GM12801 (cell line): ENCODE measurements around the gene BEND4.

ENCODE experiments used
- CTCF ChIP-seq: IDR thresholded peaks from one replicate; pipeline ENCODE4 v1.5.1; 2011; ENCODE audit warnings: control low read depth; ENCODE audit not compliant: insufficient read length; ENCODE audit errors: extremely low read depth

The BEND4 gene

GRCh38 chr4:42151568-42152506, 618 bp downstream of the BEND4 start:
- TF ChIP-seq CTCF: no peak

- TF ChIP-seq CTCF: no peak
Measured at GRCh38 chr4:42150653-42151567, 1.5 kb downstream of the BEND4 start.

GRCh38 chr4:42149004-42149403, 3.5 kb downstream of the BEND4 start:
- TF ChIP-seq CTCF: no peak

- TF ChIP-seq CTCF: no peak
Measured at GRCh38 chr4:42148425-42148824, 4.0 kb downstream of the BEND4 start.

GRCh38 chr4:42144028-42144427, 8.4 kb downstream of the BEND4 start:
- TF ChIP-seq CTCF: no peak

- no peak for TF ChIP-seq CTCF
Measured at GRCh38 chr4:42142591-42142990, 9.9 kb downstream of the BEND4 start.

GRCh38 chr4:42136371-42136770, 16.1 kb downstream of the BEND4 start:
- TF ChIP-seq CTCF: no peak
